ENCODE measurements around the gene CAMSAP2. TPM values are rescaled to one million over a fixed set of nuclear protein-coding genes. Genes with fewer than 3 reads are reported as not detected.

The CAMSAP2 gene, protein sequence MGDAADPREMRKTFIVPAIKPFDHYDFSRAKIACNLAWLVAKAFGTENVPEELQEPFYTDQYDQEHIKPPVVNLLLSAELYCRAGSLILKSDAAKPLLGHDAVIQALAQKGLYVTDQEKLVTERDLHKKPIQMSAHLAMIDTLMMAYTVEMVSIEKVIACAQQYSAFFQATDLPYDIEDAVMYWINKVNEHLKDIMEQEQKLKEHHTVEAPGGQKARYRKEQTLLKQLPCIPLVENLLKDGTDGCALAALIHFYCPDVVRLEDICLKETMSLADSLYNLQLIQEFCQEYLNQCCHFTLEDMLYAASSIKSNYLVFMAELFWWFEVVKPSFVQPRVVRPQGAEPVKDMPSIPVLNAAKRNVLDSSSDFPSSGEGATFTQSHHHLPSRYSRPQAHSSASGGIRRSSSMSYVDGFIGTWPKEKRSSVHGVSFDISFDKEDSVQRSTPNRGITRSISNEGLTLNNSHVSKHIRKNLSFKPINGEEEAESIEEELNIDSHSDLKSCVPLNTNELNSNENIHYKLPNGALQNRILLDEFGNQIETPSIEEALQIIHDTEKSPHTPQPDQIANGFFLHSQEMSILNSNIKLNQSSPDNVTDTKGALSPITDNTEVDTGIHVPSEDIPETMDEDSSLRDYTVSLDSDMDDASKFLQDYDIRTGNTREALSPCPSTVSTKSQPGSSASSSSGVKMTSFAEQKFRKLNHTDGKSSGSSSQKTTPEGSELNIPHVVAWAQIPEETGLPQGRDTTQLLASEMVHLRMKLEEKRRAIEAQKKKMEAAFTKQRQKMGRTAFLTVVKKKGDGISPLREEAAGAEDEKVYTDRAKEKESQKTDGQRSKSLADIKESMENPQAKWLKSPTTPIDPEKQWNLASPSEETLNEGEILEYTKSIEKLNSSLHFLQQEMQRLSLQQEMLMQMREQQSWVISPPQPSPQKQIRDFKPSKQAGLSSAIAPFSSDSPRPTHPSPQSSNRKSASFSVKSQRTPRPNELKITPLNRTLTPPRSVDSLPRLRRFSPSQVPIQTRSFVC (N-terminal part only)
- polyA plus RNA-seq (2012; ENCODE audit: insufficient read depth, insufficient read length): 3.2 TPM

DNA sequence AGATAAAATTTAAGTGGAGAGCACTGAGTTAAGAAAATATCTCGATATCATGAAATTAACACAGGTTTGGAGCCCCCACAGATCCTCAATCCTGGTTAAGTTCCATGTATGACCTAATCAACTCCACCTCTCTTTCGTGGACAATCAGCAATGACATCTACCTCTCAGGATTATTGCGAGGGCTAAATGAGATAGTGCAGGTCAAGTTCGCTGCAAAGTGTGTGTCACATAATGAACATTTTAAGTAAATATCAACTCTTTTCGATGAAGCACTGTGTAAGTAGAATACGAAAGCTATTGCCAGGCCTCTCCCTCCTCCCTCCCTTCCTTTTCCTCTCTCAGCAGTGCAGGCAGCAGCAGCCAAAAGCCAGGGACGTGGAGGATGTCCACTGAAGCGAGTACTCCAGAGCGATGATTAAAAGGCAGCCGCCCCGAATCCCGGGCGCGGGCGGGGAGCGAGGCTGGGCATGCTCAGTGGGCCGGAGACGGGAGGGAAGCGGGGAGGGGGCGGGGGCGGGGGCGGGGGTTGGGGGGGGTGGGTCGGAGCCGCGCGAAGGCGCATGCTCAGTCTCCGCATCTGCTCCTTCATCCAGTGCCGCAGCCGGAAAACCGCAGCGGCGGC, at the start of gene CAMSAP2:
Gene CAMSAP2, plus strand, starts transcription at position 567 of the 622 bp plus-strand sequence. CDS start 935 bp downstream, outside the sequence.
- peak within 1 kb of the TSS; percentile 61 for H3K4me3 ChIP-seq (ENCODE audit: low read length)
- peak; percentile 44 for DNase-seq (ENCODE audit: low read depth, low spot score)

DNA sequence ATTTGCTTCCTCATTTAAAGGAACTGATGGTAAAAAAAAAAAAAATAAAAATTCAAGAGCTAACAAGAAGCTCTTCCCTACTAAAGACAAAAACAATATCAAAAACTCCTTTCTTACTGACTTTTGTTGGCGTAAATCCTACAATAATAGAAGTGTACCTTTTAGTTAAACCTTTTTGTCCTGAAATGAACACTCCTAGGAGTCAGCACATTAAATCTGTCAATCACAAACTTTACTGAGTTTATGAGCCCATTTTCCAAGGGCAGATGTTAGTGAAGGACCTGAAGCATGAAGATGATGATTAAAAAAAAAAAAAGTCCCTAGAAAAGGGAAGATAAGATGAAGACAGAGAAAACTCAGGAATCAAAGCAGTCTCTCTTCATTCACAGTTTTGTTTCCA, 46.4 kb upstream of the CAMSAP2 start:
- H3K4me3 ChIP-seq (ENCODE audit: low read length): no peak overlapping the region
- DNase-seq (ENCODE audit: low read depth, low spot score): no peak

DNA sequence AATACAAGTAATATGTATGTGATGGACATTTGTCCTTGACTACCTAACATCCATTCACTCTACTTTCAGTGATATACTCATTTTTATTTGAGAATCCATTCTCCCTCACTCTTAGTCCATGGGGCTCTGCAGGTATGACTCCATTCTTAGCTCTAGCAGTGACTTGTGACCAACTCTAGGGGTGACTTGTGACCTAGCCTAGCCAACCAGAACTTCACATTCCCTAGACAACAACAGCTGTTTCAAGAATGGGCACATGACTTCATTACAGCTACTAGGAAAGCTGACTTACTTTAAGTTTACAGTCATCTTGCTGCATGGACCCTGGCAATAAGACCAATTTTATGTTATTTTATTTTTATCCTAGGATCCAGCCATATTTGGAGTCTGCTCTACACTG, 45.4 kb upstream of the CAMSAP2 start:
- DNase-seq (ENCODE audit: low read depth, low spot score): no peak
- no peak overlapping the region for H3K4me3 ChIP-seq (ENCODE audit: low read length)

DNA sequence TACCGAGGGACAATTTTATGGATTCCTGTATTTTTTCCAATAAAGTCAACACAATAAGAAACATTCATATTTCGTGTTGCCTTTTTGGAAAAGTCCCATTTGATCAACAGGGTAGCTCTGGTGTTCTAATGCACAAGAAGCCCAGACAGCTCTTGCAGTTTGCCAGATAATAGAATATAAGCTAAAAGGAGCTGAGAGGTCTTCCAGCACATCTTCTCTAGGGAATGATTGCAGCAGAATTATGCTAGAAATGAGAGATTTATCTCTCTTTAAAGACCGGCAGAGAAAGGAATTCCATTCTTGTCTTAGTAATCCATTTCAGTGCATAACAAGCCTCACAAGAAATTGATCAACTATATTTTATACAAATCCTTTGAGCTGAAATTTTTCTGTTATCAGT, 44.0 kb upstream of the CAMSAP2 start:
- no peak for DNase-seq (ENCODE audit: low read depth, low spot score)
- no peak overlapping the region for H3K4me3 ChIP-seq (ENCODE audit: low read length)

DNA sequence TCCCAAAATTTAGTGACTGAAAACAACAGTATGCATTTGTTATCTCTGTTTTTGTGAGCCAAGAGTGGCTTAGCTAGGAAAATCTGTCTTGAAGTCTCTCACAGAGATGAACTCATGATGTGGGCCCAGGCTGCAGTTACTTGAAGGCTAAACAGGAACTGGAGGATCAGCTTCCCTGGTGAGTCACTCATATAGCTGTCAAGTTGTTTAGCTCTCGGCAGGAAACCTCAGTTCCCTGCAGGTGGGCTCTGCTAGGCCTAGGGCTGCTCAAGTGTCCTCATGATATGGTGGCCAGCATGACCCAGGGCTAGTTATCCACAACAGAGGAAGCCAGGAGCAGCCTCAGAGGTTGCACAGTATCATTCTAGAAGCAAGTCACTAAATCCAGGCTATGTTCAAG, 38.8 kb upstream of the CAMSAP2 start:
- no peak for DNase-seq (ENCODE audit: low read depth, low spot score)
- H3K4me3 ChIP-seq (ENCODE audit: low read length): no peak overlapping the region

DNA sequence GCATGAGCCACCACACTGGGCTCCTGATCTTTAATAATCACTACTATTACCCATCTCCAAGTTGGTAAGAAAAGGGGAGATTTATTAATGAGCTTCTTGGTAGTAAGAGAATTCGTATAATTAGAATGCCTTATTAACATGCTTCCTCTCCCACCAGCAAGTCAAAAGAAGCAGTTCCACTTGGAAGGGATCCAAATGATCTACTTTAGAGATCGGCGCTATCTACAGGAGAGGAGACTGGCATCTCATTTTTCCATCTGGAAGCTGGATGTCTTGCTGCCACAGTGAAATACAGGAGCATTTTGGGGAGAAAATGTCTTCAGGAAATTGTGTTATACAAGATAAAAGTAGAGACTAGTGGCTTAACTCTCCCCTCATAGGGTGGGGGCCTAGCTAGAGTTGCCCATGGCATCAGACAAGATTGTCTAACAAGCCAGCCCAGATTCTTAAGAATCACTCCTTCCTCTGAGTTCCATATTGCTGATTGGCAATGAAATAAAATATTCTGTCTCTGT, 33.6 kb upstream of the CAMSAP2 start:
- no peak for DNase-seq (ENCODE audit: low read depth, low spot score)
- H3K4me3 ChIP-seq (ENCODE audit: low read length): no peak overlapping the region

DNA sequence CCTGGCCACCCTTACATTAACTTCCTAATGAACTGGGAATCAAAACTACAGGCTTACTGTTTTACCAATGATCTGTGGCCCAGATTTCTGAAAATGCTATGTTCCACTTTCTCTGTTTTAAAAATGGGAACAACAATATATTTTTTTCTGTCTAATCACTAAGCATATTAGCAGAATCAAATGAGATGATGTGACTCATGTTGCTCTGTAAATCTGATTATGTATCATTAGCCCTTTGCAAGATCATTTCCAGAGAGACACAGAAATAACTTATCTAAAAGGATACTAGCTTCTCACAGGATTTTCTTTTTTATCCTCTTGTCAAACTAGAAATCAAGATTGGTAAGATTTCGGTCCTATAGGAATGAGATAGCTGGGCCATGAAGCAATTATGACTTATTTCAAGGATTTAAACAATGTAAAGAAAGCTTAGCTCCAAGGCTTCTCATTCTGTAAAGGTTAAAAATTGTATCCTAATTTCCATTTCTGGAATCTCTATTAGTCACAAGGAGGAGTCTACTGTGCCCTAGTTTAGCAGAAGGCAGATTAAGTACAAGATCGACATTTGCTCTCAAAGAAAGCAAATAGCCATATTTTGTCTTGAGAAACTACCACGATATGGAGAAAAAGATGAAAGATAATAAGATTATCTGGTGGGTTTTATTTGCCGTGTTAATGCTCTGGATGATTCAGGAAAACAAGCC, 32.4 kb upstream of the CAMSAP2 start:
- no peak overlapping the region for H3K4me3 ChIP-seq (ENCODE audit: low read length)
- no peak for DNase-seq (ENCODE audit: low read depth, low spot score)

DNA sequence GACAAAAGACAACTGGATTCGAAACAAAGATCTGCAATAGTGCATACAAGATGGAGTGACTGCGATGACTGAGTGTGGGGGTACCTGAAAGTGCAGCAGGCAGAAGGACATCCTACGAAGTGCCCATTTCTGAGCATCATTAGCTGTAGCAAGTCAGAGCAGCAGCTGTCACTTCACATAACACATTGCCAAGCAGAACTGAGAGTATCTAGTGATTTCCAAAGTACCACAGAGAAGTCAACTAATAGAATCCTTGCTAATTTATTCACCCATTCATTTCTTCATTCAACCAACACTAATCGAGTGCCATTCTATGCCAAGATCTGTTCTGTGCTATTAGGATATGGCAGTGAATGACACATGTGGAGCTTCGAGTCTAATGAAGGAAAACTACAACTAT, 31.6 kb upstream of the CAMSAP2 start:
- H3K4me3 ChIP-seq (ENCODE audit: low read length): no peak overlapping the region
- no peak for DNase-seq (ENCODE audit: low read depth, low spot score)

DNA sequence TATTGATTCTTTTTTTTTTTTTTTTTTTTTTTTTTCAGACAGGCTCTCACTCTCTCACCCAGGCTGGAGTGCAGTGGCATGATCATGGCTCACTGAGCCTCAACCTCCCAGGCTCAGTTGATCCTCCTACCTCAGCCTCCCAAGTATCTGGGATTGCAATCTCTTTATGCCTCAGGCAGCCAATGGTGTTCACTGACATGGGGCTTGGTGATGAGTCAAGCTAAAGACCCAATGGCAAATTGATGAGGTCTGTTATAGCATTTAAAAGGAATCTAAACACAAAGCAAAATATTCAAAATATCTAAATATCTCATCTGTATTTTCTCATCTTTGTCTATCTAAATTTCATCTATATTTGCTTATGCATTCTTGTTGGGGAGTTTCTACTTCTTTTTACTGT, 30.5 kb upstream of the CAMSAP2 start:
- H3K4me3 ChIP-seq (ENCODE audit: low read length): no peak overlapping the region
- DNase-seq (ENCODE audit: low read depth, low spot score): no peak

DNA sequence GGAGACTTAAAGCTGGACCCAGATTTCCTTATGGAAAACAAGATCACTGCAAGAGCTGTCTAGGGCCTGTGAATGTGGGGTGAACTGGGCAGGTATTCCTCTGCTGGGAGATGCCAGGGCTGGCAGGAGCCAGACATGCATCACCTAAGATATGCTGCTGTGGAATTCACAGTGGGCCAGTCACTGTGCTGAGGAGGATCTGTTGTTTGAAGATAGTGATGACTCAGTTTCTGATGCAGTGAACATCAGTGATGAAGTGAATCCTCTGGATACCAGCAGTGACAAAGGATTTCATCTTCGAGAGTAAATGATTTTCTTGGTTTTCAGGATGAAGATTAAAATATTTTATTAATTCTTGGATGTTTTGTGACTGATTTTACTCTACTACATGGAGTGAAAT, 29.9 kb upstream of the CAMSAP2 start:
- no peak overlapping the region for H3K4me3 ChIP-seq (ENCODE audit: low read length)
- DNase-seq (ENCODE audit: low read depth, low spot score): no peak

DNA sequence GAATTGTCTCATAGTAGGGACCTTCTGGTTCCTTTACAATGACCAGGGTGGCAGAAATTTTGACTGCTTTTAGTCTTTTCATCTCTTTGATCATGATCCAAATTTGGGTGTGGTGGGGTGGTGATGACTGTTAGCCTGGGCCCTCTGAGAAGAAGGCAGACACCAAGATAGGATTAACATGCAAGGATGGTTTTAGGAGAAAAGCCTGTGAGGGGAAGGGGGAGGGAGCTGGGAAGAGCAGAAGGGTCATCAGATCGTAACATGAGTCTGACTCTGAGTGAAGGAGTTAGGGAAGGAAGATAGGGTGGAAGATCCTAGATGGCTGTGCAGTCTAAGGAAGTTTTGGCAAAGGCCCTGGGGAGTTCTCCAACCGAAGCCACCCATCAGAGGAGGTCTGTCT, 28.5 kb upstream of the CAMSAP2 start:
- no peak for DNase-seq (ENCODE audit: low read depth, low spot score)

DNA sequence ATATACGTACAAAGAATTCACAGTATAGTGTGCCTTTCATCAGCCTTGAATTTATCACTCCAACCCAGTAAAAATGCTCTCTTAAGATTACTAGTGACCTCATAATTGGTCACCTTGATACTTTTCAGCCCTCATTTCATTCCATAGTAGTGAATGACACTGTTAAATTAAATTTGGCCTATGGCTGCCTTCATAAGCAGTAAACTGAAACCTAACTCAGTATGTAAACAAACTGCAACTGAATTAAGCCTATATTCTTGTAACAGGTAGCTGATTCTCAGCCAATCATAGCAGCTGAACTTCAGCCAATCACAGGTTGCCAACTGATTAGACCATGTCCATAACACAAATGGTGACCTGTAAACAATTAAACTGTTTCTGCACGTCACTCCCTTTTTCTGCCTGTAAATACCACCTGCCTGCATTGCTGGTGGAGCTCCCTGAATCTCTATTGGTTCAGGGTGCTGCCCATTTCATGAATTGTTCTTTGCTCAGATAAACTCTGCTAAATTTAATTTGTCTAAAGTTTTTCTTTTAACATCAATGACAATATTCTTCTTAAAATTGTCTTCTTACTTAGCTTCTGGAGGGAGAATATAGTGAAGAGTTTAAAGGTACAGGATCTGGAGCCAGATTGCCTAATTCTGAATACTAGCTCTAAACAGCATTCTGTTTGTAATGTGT, 24.0 kb upstream of the CAMSAP2 start:
- H3K4me3 ChIP-seq (ENCODE audit: low read length): no peak overlapping the region
- no peak for DNase-seq (ENCODE audit: low read depth, low spot score)

More for the DNA sequence above, 28.5 kb upstream of the CAMSAP2 start:
- no peak overlapping the region for H3K4me3 ChIP-seq (ENCODE audit: low read length)

DNA sequence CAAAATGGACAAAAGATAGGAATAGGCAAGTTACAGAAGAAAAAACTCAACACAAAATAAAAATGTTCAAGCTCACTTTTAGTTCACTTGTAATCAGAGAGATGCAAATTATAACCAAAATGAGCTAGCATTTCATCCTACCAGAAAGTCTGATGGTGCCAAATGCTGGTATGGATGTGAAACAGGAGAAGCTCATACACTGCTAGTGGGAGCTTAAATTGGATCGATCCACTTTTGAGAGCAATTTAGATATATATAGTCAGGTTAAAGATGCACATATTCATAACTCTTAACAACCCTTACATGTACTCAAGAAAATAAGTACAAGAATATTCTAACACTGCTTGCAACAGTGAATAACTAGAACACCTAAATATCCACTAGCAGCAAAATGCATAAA, 18.5 kb upstream of the CAMSAP2 start:
- H3K4me3 ChIP-seq (ENCODE audit: low read length): no peak overlapping the region
- no peak for DNase-seq (ENCODE audit: low read depth, low spot score)

DNA sequence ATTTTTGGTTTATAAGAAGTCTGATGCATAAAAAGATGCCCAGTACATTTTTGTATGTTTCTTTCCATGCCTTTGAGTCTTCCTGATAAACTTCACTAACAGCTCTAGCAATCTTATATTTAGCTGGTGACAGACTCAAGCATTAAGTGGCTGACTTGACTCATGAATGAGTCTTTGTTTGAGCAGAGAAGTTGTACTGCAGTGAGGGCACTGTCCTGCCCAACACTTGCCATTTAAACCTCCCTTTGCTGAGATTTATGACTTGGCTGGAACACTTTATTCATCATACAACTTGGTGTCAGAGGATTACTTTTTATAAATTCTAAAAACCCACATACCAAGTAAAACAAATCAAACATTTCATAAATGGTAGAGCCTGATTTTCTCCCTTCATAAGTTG, 14.6 kb upstream of the CAMSAP2 start:
- no peak overlapping the region for H3K4me3 ChIP-seq (ENCODE audit: low read length)
- DNase-seq (ENCODE audit: low read depth, low spot score): no peak

DNA sequence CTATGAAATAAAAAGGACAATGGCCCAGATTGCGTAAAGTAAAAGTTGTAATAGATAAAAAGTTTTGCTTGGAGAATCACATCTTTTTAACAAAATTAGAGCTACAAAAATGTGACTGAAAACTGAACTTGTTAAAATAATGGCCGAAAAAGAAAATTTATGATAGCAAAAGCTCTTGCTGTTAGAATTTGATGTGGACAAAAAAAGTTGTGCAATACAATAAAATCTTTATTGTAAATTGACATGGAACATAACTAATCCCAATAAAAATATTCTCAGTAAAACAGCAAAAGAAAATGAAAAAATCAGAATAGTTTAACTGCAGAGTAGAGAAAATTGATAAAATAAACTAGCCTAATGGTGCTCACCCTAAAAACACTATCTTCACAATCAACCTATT, 11.4 kb upstream of the CAMSAP2 start:
- no peak for DNase-seq (ENCODE audit: low read depth, low spot score)
- H3K4me3 ChIP-seq (ENCODE audit: low read length): no peak overlapping the region

DNA sequence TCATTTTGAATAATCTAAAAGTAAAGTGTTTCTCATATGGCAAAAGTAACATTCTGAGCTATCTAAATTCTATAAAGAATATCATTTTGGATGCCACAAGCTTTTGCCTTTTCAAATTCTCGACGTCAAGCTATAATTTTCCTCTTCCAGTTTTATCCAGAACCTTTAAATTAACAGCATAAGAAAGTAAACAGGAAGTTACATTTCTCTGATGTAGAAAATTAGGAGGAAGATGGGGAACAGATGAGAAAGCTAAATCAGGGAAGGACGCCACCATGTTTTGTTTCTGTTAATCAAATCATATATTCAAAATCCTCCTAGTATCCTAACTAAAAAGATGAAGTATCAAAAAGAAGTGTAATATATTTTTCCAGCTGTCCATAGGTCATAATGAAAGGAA, 8.8 kb upstream of the CAMSAP2 start:
- DNase-seq (ENCODE audit: low read depth, low spot score): no peak
- no peak overlapping the region for H3K4me3 ChIP-seq (ENCODE audit: low read length)

DNA sequence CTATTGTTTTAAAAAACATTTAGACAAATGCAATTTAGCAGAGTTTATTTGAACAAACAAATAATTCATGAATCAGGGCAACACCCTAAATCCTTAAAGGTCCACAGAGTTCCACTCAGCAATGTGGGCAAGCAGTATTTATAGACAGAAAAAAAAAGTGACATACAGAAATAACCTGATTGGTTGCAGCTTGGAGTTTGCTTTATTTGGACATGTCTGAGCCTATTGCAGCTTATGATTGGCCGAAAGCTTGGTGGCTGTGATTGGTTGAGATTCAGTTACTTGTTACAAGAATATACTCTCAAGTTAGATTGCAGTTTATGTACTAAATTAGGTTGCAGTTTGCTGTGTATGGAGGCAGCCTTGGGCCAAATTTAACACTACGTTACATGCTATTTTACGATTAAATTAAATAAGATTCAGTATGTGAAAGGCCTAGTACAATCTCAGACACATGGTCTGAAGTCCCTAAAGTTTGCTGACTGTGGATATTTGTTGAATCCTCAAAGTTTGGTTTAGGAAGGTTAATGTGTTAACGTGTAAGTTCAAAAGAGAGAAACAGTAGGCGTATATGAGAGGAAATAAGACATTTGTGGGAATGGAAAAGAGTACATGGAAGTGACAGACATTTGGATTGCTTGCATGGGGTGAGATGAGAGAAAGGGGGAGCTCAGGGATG, 6.9 kb upstream of the CAMSAP2 start:
- no peak overlapping the region for H3K4me3 ChIP-seq (ENCODE audit: low read length)
- peak; percentile 16 for DNase-seq (ENCODE audit: low read depth, low spot score)

DNA sequence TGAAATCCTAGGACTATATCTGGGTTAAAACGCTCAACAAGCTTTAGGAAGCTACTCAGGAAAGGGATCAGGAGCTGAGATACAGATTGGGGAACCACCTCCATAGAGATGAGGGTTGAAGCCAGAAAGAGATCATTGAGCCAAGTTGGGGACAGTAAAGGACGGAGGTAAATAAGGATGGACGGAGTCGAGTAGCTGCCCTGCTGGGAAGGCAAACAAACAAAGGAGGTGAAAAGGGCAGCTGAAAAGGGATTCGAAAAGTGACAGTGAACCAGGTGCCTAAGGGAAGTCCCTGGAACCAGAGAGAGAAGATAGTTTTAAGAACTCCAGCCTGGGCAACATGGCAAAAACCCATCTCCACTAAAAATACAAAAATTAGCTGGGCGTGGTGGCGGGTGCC, 6.3 kb upstream of the CAMSAP2 start:
- DNase-seq (ENCODE audit: low read depth, low spot score): no peak
- no peak overlapping the region for H3K4me3 ChIP-seq (ENCODE audit: low read length)

Data from Jurkat, Clone E6-1 (cell line).